ENCODE results near the gene UBE4B. TPM values are rescaled to one million over a fixed set of nuclear protein-coding genes. Genes with fewer than 3 reads are reported as not detected.
A peak's percentile ranks its signal among the peaks of the same experiment; 100 is the strongest.

UBE4B gene
- total RNA-seq, 1 donor from 2014 or later: 80.3 TPM

GRCh38 chr1:10060311-10061100, 27.7 kb downstream of the UBE4B start:
- Histone ChIP-seq H3K27ac (replicated peaks) (no peak overlapping the region), H3K4me3 (no peak overlapping the region), H3K4me1 (peaks cover 67% of the 10 kb centered on the region), H3K27me3 (ENCODE audit: low read depth) (no peaks in the 10 kb centered on the region), H3K9me3 (replicated peaks) (no peaks in the 10 kb centered on the region), H3K36me3 (no peaks in the 10 kb centered on the region)
- no peak for DNase-seq
- intact Hi-C loops (cut with micrococcal nuclease): no loop called here
- TF ChIP-seq CTCF (IDR thresholded peaks at IDR 0.05; ENCODE audit: borderline replicate concordance): no peak

GRCh38 chr1:10061276-10061675, 28.5 kb downstream of the UBE4B start:
- Histone ChIP-seq H3K27me3 (ENCODE audit: low read depth) (no peaks in the 10 kb centered on the region), H3K9me3 (replicated peaks) (no peaks in the 10 kb centered on the region), H3K36me3 (no peaks in the 10 kb centered on the region), H3K4me3 (no peak overlapping the region), H3K4me1 (peaks cover 67% of the 10 kb centered on the region), H3K27ac (replicated peaks) (no peak overlapping the region)
- TF ChIP-seq CTCF (IDR thresholded peaks at IDR 0.05; ENCODE audit: borderline replicate concordance): no peak
- DNase-seq: no peak
- intact Hi-C loops (cut with micrococcal nuclease): no loop called here

- no peak for DNase-seq
- Histone ChIP-seq H3K4me1 (peaks cover 75% of the 10 kb centered on the region), H3K36me3 (no peaks in the 10 kb centered on the region), H3K9me3 (replicated peaks) (no peaks in the 10 kb centered on the region), H3K4me3 (no peak overlapping the region), H3K27me3 (ENCODE audit: low read depth) (no peaks in the 10 kb centered on the region), H3K27ac (replicated peaks) (peak overlapping the region; percentile 20)
- no peak for TF ChIP-seq CTCF (IDR thresholded peaks at IDR 0.05; ENCODE audit: borderline replicate concordance)
- intact Hi-C loops (cut with micrococcal nuclease): no loop called here
Measured at GRCh38 chr1:10063878-10064277, 31.1 kb downstream of the UBE4B start.

- intact Hi-C loops (cut with micrococcal nuclease): no loop called here
Measured at GRCh38 chr1:10064416-10065343, 31.9 kb downstream of the UBE4B start.

More at GRCh38 chr1:10064416-10065343, 31.9 kb downstream of the UBE4B start:
- no peaks in the 10 kb centered on the region for H3K27me3 ChIP-seq (ENCODE audit: low read depth)
- peaks cover 75% of the 10 kb centered on the region for H3K4me1 ChIP-seq
- H3K9me3 ChIP-seq (replicated peaks): no peaks in the 10 kb centered on the region
- H3K4me3 ChIP-seq: no peak overlapping the region
- H3K27ac ChIP-seq (replicated peaks): peak overlapping the region; percentile 95
- no peak for TF ChIP-seq CTCF (IDR thresholded peaks at IDR 0.05; ENCODE audit: borderline replicate concordance)
- DNase-seq: no peak
- H3K36me3 ChIP-seq: no peaks in the 10 kb centered on the region
